AG04449 (cell line): ENCODE results near the gene ZNF438.
A peak's percentile ranks its signal among the peaks of the same experiment; 100 is the strongest.

Experiments used
- CTCF ChIA-PET: fragments of 350-600 bp; formaldehyde crosslinking; extraction: SDS; loops from one replicate; lab custom pipeline; 2021; ENCODE audit warnings: antibody characterized with exemption; lab: Yijun Ruan, JAX
- POLR2A ChIA-PET: fragments of 400-600, 350-600 bp; formaldehyde crosslinking; extraction: SDS; loops from one replicate; lab custom pipeline; 2020; ENCODE audit warnings: antibody characterized with exemption, inconsistent platforms; lab: Yijun Ruan, JAX
- DNase-seq: peaks from one replicate; pipeline ENCODE4 v3.0.0-alpha.2; 2010; ENCODE audit warnings: low read depth, low spot score
- H3K4me3 ChIP-seq: 2 replicates; pipeline ENCODE4 v1.5.1; 2011; ENCODE audit warnings: low read depth, mild to moderate bottlenecking, control low read depth, low read length
- TF ChIP-seq, protein P1 (sequence below): IDR thresholded peaks from one replicate; pipeline ENCODE4 v1.5.1; 2011; ENCODE audit warnings: mild to moderate bottlenecking, moderate library complexity, low read length, control low read depth, inconsistent platforms; ENCODE audit not compliant: insufficient read depth; ENCODE audit errors: missing control alignments

Gene ZNF438

DNA sequence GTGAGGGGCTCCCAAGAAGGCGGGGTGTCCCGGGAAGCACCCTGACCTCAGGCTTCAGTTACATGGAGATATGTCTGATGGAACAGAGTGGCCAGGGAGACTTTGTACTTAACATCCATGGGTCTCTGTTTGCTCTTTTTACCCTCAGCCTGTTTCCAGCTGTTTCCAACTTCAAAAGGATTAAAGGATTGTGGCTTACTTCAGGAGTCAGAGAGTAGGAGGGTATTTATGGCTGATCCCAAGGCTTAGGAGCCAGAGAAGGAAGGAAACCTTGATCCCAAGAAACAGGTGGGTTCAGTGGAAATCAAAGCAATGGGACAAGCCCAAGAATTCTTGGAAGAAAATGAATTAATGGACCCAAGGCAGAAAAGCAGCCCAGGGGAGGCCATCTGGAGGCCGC, 37.7 kb upstream of the ZNF438 start:
- TF ChIP-seq, protein P1, sequence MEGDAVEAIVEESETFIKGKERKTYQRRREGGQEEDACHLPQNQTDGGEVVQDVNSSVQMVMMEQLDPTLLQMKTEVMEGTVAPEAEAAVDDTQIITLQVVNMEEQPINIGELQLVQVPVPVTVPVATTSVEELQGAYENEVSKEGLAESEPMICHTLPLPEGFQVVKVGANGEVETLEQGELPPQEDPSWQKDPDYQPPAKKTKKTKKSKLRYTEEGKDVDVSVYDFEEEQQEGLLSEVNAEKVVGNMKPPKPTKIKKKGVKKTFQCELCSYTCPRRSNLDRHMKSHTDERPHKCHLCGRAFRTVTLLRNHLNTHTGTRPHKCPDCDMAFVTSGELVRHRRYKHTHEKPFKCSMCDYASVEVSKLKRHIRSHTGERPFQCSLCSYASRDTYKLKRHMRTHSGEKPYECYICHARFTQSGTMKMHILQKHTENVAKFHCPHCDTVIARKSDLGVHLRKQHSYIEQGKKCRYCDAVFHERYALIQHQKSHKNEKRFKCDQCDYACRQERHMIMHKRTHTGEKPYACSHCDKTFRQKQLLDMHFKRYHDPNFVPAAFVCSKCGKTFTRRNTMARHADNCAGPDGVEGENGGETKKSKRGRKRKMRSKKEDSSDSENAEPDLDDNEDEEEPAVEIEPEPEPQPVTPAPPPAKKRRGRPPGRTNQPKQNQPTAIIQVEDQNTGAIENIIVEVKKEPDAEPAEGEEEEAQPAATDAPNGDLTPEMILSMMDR, result no peak
- DNase-seq, result no peak
- no peak overlapping the region for H3K4me3 ChIP-seq
- ChIA-PET CTCF (no interaction called here), POLR2A (no interaction called here)

DNA sequence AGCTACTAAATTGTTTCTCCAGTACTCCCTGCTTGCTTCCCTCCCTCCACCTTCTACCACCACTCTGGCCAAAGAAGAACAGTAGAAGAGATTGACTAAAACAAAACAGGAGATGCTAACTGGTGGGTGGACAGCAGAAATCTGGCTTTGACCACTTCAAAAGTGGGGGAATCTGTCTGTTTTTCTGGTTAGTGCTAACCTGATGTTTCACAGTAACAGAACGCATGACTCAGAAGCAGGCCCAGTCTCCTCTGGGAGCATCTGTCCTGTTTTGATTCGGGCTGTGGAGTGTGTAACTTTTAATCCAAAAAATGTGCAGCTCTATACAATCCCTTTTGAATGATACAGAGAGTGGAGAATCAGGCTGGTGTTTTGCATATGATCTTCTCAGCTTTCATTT, 32.7 kb upstream of the ZNF438 start:
- ChIA-PET POLR2A (interaction anchor here (1.2 kb wide), 1 partner anchor 32 kb away, joined by 6 read pairs; the partner anchor contains the start of gene ZNF438), CTCF (interaction anchor here (1.0 to 3.1 kb wide), 3 partner anchors 9 to 57 kb away, joined by 3 to 11 read pairs (median 3); no protein-coding TSS in a partner anchor)
- DNase-seq, result peak; percentile 45
- no peak overlapping the region for H3K4me3 ChIP-seq
- TF ChIP-seq, protein P1, result no peak

DNA sequence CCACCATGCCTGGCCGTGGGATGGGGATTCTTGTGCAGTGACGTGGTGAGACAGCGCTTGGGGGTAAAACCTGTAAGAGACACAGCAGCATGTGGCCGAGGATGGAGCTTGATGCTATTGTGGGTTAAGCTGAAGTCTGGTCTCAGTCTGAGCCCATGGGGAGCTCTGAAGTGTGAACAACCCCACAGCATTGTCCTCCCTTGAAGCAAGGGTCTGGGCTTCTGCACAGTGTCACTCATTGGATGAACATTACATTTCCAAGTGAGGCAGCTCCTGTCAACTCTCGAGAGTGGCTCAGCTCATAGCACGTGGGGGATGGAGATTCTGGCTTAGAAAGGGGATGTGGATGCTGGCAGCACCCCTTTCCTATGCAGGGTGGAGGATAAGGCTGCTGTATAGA, 32.2 kb upstream of the ZNF438 start:
- POLR2A ChIA-PET, result interaction anchor here (1.2 kb wide), 1 partner anchor 32 kb away, joined by 6 read pairs; the partner anchor contains the start of gene ZNF438
- no peak overlapping the region for H3K4me3 ChIP-seq
- TF ChIP-seq, protein P1, result no peak
- no peak for DNase-seq
- CTCF ChIA-PET, result interaction anchor here (0.6 to 3.1 kb wide), 3 partner anchors 9 to 17 kb away, joined by 3 to 11 read pairs (median 3); no protein-coding TSS in a partner anchor

DNA sequence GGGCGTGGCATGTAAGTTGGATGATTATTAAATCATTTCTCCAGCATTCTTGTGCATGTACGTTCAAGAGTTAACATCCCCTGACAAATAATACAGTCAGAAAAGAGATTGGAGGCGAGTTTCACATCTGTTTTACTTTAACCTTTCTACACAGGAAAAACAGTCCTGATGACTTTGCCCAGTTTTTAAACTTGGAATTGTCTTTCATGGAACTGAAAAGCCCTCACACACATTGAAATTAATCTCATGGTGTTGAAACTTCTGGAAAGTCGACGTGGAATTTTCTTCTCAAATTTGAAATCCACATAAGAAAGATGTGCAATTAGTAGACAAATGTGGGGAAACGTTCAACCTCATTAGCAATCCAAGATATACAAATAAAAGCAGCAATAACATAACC, 31.2 kb upstream of the ZNF438 start:
- DNase-seq, result no peak
- ChIA-PET POLR2A (no interaction called here), CTCF (interaction anchor here (3.1 kb wide), 1 partner anchor 11 kb away, joined by 11 read pairs; no protein-coding TSS in a partner anchor)
- TF ChIP-seq, protein P1, result no peak
- no peak overlapping the region for H3K4me3 ChIP-seq

DNA sequence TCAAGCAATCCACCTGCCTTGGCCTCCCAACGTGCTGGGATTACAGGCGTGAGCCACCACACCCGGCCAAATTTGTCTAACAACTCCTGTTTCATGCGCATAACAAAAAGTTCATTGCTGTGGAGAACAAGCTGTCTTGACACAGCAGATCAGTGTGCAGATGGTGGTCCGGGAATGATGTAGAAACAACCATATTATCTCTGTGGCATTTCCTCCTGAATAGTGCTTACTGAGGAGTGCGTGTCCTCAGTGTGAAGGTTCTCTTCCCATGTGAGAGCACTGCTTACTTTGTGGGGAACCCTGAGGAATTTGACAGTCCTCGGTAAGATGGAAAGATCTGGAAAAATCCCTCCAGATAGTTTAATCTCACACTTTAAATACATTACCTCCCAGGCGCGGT, 30.3 kb upstream of the ZNF438 start:
- POLR2A ChIA-PET, result no interaction called here

More for the DNA sequence above, 30.3 kb upstream of the ZNF438 start:
- DNase-seq, result no peak
- TF ChIP-seq, protein P1, result no peak
- no peak overlapping the region for H3K4me3 ChIP-seq
- CTCF ChIA-PET, result no interaction called here
